Embryonic facial prominence (tissue), 1 donor: ENCODE measurements around the gene PIF1.
"Not testable (repeated sequence)": the region's sequence is repeated elsewhere in the genome, so short reads cannot be mapped to it uniquely, and the experiment has no call there.

Source experiments
- DNase-seq: peaks from one replicate; pipeline ENCODE4 v3.0.0-alpha.2; 2016; ENCODE audit errors: extremely low spot score

The PIF1 gene

DNA sequence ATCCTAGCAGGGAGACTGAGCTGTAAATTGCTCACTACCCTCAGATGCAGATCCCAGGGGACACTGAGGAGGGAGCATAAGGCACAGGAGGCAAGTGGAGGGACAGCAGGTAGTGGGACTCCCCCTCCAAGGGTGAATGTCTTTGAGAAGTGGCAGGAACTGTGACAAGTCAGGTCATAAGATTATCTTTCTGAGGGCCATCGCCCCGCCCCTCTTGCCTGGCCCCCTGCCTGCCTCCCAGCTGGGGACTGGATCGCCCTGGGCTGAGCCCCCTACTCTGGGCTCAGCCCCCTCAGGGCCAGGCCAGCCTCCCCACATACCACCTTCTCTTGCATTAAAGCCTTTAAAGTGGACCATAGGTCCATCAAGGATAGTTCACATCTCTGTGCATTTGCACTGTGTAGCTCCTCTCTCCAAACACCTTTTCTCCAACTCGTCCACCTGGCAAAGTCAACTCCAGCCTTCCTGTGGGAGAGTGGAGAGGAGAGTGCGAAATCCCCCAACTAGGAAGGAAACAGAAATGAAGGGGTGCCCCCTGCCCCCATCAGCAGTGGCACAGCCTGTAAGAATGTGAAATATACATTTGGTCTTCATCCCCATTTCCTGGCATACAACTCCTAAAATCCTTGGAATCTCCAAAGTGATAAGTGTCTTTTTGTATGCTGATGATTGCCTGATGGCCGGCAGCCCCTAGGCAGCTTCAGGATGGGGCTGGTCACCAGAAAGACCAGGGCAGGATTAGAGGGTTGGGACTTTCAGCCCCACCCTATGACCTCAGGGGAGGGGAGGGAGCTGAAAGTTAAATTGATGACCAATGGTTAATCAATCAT lies 14.7 kb downstream of the PIF1 start:
- no peak for DNase-seq

DNA sequence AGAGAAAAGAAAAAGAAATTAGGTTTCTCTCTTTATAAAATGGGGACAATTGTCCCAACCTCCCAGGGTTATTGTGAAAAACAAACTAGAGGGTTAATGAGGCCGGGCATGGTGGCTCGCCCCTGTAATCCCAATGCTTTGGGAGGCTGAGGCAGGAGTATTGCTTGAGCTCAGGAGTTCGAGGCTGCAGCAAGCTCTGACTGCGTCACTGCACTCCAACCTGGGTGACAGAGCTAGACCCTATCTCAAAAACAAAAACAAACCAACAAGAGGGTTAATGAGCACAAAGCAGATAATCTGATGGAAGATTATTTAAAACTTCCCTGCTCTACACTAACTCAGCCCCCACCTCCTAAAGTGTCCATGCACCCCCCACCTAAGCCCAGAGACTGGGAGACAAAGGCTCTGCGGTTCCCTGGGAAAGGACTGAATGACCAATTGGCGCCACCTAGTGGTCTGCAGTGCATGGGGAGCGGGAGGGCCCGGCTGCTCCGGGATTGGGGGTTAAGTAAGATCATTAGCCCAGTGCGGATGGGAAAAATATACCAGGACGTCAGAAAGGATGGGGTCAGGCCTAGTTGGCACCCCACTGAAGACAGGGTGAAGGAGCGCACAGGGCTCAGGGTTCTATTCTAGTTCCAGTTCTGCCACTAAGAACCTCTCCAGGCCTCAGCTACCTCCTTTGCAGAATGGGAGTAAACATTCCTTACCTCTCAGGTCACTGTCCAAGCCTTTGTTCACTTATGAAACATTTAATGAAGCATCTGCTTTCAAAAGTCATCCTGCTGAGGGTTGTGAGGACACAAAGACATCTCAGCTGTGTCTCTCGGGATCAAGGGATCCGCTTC lies 15.6 kb downstream of the PIF1 start:
- no peak for DNase-seq

DNA sequence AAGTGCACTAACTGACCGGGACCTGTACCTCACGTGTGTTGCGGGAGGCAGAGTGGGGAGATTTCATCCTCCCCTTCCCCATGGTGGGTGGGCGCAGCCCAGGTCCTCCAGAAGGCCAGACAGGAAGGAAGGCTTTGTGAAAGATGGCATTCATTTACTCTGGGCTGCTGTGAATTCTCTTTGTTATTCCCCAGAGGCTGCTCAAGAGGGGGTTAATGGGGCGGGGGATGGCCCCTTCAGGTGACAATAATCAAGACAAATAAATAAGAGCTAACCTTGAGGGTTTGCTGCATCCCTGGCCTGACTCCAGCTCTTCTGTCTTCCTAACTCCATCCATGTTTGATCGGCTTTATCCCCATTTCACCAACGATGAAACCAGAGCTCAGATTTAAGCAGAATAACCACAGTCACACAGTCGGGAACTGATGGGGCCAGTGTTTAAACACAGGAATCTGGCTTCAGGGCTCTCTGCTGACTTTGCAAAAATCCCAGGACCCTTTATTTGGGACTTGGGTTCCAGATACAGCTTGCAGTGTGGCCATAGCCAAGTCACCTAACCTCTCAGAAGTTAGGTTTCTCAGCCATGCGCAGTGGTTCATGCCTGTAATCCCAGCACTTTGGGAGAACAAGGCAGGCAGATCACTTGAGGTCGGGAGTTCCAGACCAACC lies 16.5 kb downstream of the PIF1 start:
- DNase-seq = no peak

DNA sequence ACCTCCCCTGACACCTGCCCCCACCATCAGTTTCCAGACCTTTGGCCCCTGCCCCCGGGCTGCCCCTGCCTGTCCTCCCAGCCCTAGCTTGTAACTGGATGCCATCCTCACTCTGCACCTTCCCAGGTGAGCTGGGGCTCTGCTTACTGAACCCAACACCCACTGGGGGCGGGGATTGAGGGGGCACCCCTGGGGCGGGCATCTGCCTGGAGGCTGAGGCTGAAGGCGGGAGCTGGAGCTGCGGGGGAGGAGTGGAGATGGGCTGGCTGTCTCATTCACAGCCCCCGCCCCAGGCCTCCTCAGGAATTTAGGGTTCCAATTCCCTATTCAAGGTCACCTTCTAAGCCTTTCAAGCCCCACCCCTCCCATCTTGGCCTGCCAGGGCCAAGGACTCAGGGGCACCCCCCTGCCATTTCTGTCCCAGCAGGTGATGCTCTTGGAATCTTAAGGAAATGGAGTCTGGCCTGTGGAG lies 17.7 kb downstream of the PIF1 start:
- no peak for DNase-seq

DNA sequence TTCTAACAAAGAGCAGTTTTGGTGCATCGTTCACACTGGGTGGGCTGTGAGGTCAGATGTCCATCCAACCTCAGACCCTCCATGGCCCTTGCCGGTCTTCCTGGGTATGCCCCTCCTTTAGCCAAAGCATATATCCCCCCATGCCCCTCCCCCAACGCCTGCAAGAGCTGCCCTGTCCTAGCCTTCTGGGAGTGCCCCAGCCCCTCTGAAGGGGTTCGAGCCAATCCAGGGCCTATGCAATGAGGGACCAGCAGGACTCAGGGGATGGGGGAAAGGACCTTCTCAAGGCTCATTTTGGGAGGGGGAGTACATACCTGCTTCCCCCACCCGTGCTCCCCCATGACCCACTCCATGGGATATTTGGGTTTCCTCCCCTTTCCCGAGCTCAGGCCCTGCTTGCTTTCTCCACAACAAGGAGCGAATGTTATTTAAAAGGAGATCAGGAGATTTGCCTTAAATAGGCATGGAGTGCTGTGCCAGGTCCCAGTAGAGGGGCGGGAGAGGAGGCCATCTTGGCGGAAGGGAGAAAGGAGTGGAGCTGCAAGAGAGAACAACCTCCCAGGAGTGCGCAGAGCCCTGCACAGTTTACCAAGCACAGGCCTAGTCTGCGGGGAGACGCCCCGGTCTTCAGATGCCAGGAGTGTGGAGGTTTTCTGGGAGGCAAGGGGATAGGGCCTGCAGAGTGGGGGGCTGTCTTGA lies 18.2 kb downstream of the PIF1 start:
- DNase-seq = no peak

DNA sequence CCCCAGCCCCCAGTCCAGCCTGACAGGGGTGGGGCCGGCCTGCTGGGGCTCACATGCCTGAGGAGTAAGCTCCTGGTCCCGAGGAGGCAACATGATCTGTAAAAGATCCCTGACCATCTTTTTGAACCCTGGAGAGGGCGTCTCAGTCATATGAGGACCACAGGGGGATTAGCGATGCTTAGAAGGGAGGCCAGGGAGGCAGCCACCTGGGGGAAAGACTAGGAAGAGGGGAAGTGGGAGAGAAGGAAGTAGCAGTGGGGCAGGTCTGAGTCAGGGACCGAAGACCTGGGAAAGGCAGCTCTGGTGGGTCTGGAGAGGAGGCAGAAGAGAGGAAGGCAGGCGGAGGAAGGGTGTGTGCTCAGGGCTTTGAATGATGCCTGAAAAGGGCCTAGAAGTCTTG lies 18.9 kb downstream of the PIF1 start:
- DNase-seq = no peak

DNA sequence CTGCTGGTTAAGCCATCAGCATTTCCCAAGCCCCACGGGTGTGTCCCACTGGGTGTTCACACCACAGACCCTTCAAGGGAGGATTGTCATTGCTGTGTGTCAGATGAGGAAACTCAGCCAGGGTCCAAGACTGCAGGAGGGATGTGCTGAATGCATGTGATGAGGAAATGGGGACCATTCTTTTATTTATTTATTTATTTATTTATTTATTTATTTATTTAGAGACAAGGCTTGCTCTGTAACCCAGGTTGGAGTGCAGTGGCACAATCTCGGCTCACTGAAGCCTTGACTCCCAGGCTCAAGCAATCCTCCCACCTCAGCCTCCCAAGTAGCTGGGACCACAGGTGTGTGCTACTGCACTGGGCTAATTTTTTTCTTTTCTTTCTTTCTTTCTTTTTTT lies 20.8 kb downstream of the PIF1 start:
- DNase-seq = no peak

DNA sequence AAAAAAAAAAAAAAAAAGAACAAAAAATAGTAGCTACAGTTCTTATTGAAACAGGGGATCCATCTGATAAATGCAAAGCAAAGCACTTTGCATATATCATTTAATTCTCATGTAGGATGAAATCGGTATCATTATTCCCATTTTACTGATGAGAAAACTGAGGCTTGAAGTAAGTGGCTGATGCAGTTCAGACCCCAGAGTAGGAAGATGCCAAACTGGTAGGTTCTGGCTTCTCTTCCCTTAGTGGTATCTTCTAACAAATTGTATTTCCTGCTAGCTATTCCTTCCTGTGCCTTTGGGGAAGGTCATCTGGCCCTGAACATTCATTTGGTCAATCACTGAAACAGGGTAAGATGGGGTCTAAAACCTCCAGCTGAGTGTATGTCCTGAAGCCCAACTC lies 21.9 kb downstream of the PIF1 start:
- no peak for DNase-seq

DNA sequence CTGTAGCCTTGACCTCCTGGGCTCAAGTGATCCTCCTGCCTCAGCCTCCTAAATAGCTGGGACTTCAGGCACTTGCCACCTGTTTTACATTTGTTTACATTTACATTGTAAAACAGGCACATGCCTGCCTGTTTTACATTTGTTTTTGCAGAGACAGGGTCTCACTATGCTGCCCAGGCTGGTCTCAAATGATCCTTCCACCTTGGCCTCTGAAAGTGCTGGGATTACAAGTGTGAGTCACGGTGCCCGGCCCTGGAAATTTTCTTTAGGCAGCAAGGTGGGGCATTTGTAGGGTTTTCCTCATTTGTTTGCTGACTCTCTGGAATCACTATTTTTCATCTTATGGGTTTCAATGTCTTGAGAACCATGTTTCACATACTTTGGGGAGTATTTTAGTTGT lies 25.0 kb downstream of the PIF1 start:
- no peak for DNase-seq

DNA sequence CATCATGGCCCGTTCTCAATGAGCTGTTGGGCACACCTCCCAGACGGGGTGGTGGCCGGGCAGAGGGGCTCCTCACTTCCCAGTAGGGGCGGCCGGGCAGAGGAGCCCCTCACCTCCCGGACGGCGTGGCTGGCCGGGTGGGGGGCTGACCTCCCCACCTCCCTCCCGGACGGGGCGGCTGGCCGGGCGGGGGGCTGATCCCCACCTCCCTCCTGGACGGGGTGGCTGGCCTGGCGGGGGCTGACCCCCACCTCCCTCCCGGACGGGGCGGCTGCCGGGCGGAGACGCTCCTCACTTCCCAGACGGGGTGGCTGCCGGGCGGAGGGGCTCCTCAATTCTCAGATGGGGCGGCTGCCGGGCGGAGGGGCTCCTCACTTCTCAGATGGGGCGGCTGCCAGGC lies 26.5 kb downstream of the PIF1 start:
- not testable (repeated sequence) for DNase-seq

DNA sequence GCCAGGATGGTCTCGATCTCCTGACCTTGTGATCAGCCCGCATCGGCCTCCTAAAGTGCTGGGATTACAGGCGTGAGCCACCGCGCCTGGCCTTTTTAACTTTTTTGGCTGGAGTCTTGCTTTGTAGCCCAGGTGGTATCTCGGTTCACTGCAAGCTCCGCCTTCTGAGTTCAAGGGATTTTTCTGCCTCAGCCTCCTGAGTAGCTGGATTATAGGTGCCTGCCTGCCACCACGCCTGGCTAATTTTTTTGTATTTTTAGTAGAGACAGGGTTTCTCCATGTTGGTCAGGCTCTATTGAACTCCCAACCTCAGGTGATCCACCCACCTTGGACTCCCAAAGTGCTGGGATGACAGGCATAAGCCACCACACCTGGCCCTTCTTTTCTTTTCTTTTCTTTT lies 29.5 kb downstream of the PIF1 start:
- not testable (repeated sequence) for DNase-seq

DNA sequence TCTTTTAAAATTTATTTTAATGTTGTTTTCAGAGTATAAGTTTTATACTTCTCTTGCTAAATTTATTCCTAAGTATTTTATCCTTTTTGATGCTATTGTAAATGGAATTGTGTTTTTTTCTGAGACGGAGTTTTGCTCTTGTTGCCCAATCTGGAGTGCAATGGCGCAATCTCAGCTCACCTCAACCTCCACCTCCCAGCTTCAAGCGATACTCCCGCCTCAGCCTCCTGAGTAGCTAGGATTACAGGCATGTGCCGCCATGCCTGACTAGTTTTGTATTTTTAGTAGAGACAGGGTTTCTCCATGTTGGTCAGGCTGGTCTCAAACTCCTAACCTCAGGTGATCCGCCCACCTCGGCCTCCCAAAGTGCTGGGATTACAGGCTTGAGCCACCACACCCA lies 30.1 kb downstream of the PIF1 start:
- not testable (repeated sequence) for DNase-seq

DNA sequence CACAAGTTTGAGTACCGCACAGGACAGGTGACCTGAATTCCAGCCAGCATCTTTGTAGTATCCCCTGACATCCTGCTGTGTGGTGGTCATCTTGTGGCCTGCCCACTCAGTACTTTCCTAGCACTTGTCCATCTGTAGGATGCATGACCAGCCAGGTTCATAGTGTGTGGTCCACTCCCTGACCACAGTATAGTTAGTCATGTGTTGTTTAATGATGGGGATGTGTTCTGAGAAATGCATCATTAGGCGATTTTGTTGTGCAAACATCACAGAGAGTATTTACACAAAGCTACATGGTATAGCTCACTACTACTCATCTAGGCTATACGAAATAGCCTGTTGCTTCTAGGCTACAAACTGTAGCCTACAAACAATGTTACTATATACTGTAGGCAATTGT lies 33.2 kb downstream of the PIF1 start:
- DNase-seq = no peak

DNA sequence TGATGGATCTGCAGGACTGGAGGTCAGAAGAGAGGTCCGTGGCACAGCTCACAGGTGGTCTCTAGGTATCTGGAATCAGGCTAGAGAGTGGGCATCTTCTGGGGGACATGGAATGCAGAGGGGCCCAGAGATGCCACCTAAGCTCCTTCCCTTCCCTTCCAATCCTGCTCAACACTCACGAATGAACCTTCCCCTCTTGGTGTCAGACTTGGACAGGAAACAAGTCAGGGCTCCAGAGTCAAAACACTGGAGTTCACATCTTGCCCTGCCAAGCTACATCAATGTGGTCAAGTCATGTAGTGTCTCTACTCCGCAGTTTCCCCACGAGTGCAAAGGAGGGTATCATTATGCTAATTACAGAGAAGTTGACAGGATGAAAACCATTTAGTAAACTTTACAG lies 34.0 kb downstream of the PIF1 start:
- DNase-seq = no peak

DNA sequence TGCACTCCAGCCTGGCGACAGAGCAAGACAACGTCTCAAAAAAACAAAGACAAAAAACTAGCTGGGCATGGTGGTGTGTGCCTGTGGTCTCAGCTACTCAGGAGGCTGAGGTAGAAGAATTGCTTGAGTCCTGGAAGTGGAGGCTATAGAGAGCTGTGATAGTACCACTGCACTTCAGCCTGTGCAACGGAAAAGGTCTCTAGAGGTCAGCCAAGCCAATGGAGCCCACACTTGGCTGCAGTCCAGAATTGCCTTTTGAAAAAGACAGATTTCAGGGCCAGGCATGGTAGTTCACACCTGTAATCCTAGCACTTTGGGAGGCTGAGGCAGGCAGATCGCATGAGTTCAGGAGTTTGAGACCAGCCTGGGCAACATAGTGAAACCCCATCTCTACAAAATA lies 41.7 kb downstream of the PIF1 start:
- DNase-seq = no peak

DNA sequence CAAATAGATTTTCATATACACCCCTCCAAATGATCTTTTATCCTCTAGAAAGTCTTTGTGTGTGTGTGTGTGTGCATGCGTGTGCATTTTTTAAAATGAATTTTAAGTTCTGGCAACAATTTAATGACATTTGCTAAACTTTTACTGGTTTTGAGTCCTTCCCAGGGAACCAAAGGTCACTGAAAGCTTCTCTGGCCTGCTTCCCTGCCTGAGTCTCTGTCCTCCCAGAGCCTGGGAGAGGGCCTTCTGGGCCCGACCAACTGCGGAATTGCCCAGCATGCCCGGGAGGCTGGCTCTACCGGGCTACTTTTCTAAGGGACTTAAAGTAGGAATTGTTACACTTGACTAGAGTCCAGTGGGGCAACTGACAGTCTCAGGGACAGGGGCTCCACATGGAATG lies 42.7 kb downstream of the PIF1 start:
- DNase-seq = no peak

DNA sequence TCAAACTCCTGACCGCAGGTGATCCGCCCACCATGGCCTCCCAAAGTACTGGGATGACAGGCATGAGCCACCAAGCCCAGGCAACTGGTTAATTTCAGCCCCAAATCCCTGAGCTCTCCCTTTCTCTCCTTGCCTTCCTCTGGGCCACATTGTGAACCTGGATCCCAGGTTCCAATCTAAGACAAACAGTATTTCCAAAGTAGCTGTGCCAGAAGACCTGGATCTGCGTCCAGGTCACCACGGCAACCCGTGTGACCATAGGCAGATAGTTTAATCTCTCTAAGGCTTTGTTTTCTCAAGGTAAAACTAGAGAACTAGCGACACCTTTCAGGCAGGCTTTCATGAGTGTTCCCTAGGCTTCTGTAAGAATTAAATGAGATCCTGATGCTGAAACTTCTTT lies 44.1 kb downstream of the PIF1 start:
- no peak for DNase-seq

DNA sequence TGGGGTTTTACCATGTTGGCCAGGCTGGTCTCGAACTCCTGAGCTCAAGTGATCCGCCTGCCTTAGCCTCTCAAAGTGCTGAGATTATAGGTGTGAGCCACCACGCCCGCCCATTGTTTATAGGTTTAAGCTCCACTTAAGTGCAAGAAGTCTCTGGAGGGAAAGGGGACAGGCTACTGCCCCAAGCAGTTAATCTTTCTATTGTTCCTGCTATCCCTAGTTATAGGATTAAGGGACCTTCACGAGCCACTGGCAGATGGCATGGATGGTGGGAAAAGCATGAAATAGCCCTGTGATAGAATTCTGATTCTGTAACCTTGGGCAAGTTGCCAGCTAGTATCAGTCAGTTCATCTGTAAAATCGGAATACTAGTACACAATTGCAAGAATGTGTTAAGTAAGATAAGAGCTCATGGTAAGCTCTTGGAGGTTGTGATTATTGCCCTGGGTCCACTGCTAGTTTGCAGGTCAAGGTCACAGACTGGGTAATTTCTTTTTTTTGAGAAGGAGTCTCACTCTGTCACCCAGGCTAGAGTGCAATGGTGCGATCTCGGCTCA lies 44.8 kb downstream of the PIF1 start:
- no peak for DNase-seq

DNA sequence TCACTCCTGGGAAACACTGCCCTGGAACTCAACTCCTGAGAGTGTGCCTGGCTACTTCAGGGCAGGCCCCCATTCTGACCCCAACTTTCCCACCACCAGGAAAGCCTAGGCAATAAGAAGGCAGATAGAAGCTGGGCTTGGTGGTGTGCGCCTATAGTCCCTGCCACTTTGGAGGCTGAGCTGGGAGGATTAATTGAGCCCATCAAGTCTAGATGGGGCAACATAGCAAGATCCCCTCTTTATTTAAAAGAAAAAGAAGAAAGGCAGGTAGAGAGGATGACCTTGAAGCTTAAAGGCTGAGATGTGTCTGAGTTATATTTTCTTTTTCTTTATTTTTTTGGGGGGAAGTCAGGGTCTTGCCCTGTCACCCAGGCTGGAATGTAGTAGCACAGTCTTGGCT lies 45.8 kb downstream of the PIF1 start:
- DNase-seq = no peak

DNA sequence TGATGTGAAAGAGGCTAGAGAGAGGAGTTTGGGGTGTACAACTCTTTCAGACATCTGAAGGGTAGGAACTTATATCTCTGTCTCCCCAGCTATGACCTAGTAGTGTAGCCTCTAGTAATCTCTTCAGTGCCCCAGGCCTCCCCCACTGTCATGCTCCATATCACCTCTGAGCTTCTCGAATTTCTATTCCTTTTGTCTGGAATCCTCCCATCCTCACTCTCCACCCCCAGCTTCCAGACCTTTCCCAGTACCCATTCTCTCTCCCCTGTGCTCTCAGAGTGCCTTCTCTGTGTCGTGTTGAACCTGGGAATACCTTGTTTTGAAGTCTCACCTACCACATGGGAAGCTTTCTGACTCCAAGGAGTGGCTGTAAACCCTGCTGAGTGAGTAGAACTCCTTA lies 46.4 kb downstream of the PIF1 start:
- no peak for DNase-seq

DNA sequence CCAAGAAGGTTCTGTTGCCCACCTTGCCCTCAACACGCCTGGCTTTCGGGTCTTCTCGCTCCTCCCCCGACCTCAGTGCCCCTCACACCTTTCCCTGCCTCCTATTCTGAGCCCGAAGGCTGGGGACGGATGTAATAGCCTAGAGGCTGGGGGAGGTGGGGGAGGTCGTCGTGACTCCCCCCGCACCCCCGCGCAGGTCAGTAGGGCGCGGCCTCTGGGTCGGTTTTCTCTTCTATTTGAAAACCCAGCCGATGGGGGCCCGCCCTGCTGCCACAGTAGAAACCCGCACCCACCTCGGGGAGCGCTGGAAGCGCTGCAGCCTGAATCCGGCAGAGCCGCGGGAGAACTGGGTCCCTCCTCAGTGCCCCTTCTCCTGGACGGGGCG lies 49.1 kb downstream of the PIF1 start:
- DNase-seq = no peak
